NCI-H1694 treated with DMSO at 0.1 percent for 48 hours (cell line): ENCODE measurements around the gene SRSF4.
"Not testable (repeated sequence)": the region's sequence is repeated elsewhere in the genome, so short reads cannot be mapped to it uniquely, and the experiment has no call there.

Source experiments
- DNase-seq: peaks from one replicate; lab custom pipeline; 2025; lab: John Stamatoyannopoulos, UW

Gene SRSF4

GRCh38 chr1:29181413-29182225 is at the start of gene SRSF4:
Gene SRSF4, minus strand, starts transcription at chr1:29181900. Its CDS starts 148 bp downstream, at chr1:29181752.
- peak; percentile 93 for DNase-seq

DNA sequence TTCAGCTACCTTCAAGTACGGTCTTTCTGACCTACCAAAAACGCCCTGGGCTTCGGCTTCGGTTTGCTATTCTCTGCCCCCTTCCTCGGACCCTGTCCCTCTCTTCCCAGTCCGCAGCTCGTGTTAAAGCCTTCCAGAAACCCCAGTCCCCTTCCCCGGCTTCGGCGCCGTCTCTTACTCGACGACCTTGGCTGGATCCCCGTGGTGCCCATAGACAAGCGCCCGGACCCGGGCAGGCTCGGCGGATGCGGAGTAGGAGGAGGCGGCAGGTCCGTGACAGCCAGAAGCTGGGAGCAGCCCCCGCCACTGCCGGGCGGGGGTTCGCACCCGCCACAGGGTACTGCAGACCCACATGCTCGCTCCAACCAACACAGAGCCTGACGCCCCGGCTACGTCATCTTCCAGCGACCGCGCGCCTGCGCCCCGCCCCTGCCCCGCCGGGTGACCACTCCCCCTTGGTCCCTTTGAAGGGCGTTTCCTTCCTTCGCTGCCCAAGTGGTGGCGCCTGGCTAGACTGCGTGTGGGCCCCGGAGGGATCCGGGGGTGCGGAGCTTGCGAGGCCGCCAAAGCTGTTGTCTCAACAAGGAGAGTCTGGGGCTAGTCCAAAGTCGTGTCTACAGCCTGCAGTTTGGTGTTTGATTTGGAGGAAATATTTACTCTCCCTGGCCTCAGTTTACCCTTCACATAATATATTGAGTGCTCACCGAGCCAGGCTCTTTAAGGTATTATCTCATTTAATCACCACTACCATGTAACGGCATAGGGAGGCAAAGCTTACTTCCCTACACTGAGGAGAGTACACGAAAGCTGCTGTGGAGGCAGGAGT is 49.1 kb upstream of the SRSF4 start, which contains the start of gene MECR:
Gene MECR (minus strand): TSS at position 382 of the 826 bp plus-strand sequence. CDS start 28 bp downstream, at position 354.
- DNase-seq, result peak; percentile 77

DNA sequence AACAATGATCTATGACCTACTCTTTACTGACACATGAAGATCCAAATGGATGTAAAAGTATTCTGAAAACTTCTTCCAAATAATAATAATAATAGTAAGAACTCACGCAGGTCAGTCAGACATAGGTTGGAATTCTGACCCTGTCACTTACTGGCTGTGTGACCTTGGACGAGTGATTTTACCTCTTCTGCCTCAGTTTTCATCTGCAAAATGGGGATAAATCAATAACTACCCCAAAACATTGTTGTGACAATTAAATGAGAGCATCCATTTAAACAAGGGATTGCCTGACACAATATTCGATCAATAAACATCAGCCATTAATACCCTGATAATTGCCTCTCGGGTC is 48.5 kb upstream of the SRSF4 start:
- DNase-seq, result no peak

GRCh38 chr1:29227511-29227910 is 45.8 kb upstream of the SRSF4 start:
- DNase-seq, result no peak

DNA sequence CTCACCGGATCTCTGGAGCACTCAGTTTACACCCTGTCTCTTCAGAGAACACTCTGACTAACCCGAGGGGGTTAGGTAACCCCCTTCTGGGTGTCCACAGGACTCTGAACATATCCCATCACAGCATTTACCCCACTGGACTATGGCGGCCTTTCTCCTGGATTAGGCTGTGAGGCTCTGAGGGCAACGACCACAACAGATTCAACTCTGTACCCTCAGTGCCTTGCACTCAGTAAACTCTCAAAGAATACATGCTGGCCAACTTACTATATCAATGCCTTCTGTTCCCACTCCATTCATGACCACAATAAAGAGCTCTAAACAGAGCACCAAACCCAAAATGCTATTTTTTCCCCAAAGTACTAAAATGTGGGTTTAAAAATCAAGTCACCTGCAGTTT is 43.7 kb upstream of the SRSF4 start:
- DNase-seq, result no peak

GRCh38 chr1:29224356-29224837 is 42.7 kb upstream of the SRSF4 start:
- no peak for DNase-seq

- no peak for DNase-seq
Observed at GRCh38 chr1:29223521-29223920, 41.8 kb upstream of the SRSF4 start.

DNA sequence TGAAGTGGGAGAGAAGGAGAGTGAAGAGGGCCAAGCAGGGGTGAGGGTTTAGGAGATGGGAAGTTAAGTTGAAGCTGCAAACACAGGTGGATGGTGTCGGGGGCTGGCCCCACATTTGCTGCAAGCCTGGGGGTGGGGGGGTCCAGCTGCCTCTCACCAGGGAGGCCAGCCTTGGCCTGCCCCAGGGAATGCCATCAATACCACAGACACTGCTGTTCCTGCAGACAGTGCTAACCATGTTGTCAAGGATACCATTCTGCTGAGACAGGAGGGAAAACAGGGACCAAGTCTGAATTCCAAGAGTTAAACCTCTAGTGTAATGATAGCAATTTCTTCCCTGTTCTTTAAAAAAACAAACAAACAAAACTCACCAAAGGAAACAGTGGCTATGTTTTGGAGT is 41.0 kb upstream of the SRSF4 start:
- no peak for DNase-seq

DNA sequence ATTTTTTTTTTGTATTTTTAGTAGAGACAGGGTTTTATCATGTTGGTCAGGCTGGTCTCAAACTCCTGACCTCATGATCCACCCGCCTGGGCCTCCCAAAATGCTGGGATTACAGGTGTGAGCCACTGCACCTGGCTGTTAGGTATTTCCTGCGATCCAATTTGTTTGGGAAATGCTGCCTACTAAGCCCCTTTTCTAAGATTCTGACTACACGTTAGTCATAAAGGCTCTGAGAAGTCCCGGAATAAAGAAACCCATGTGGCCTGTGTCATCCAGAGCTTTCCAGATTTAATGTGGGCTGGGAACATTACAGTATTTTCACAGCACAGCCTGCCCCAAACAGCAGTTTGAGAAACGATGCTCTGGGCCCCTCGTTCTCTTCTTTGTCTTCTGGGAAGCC is 40.6 kb upstream of the SRSF4 start:
- DNase-seq, result not testable (repeated sequence)

DNA sequence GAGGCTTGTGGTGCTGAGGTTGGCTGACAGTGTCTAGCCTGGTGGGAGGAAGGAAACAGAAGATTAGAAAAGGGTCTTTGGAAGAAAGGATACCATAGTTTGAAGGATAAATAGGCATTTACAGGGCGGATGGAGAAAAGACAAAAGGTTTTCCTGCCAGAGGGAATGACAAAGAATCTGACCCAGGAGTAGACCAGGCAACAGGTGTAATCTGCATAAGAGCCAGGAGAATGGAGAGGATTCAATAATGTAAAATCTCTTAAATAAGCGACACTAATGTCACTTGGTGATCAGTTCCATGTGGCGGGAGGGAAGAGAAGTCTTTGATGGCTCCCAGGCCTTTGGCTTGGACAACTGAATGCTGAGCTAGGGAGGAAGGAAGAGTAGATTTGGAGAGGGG is 39.6 kb upstream of the SRSF4 start:
- DNase-seq, result no peak

DNA sequence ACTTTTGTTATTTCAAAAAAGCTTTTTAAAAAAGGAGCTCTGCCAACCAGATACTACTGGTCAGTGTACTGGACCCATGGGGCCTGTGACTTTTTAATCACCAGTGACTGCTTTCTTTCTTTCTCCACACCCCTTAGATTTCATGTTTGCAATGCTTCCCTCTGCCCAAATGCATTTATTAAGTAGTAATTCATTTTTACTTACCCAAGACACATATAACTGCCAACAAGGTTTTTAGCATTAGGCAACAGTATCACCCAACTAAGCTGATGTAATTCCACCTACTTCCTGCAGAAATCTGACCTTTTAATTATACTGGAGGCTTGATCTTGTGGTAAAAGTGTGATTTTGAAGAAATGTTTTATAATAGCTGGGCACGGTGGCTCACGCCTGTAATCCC is 36.5 kb upstream of the SRSF4 start:
- no peak for DNase-seq

GRCh38 chr1:29217633-29218032 is 35.9 kb upstream of the SRSF4 start:
- no peak for DNase-seq

- no peak for DNase-seq
Observed at GRCh38 chr1:29213055-29213454, 31.4 kb upstream of the SRSF4 start.

GRCh38 chr1:29211086-29212030 is 29.7 kb upstream of the SRSF4 start:
- DNase-seq, result peak; percentile 2

- DNase-seq, result no peak
Observed at GRCh38 chr1:29210278-29211085, 28.8 kb upstream of the SRSF4 start.

DNA sequence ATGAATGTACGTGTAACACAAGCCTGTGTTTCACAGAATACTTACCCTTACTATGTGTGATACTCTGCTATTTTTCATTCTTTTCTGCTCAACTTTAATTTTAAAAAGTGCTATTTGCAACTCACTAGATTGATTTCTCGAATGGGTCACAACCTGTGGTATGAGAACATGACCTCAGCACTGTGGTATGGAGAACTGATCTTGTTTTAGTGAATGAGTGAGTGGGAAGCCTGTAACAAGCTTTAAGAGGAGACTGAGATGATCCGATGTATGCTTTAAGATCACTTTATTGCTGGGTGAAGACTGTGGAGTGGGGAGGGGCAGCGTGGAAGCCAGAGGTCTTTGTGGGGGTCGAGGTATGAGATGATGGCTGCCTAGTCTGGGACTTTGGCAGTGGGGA is 27.5 kb upstream of the SRSF4 start:
- no peak for DNase-seq

- no peak for DNase-seq
Observed at GRCh38 chr1:29208442-29208841, 26.7 kb upstream of the SRSF4 start.

DNA sequence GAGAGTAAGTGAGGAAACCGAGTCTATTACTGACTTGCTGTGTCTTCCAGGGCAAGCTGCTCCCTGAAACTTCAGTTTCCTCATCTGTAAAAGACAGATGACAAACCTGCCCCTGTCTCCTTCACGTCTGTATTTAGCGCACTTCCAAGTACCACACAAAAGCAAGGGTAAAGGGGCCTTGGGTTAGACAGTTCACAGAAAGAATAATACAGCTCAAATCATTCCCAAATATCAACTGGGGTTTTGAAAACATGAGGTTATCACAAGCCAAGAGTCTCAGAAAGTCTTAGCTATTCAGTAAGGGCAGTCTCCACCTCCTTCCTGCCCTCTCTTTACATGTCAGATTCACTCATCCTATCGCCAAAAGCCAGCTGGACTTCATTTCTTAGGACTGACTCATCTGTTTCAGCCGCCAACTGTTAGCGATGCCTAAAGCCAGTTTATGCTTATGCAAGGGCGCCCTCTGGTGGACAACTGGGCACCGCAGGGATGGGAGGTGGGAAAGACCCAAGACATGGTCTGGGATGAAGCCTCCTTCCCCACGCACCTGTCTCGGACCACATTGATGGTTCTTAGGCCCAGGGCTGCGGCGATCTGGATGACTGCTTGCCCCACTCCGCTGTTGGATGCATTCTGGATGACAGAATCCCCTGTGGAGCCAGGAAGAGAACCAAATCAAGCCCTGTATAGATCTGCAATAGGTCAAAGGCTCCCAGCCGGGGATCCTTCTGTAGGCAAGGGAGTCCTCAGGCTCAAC is 21.1 kb upstream of the SRSF4 start:
- peak; percentile 80 for DNase-seq

DNA sequence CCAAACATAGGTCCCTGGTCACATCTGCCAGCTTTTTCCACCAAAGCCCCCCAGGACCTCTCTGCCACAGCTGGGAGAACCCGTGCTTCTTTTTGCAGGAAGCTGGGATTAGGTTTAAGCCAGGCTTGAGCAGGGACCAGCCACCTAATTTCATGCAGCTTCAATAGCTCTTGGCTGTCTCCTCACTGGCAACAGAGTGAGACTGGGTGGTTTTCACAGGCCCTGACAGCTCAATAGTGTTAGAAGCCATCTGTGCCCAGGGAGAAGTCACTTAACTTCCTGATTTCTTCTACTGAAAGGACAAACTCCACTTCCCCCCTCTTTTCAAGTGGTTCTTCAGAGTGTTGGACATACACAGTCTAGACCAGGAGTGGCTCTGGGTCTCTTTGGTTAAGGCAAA is 20.4 kb upstream of the SRSF4 start:
- no peak for DNase-seq

- no peak for DNase-seq
Observed at GRCh38 chr1:29201595-29202051, 19.9 kb upstream of the SRSF4 start.
